AG10803 (cell line): ENCODE data around the gene LINC00632.

ENCODE experiments used
- DNase-seq: peaks from one replicate; pipeline ENCODE4 v3.0.0; 2010; ENCODE audit warnings: low read depth
- H3K4me3 ChIP-seq: 2 replicates; pipeline ENCODE4 v1.5.1; 2011; ENCODE audit warnings: mild to moderate bottlenecking, low read length, control low read depth
- TF ChIP-seq, protein P1 (sequence below): conservative IDR thresholded peaks from 2 replicates; pipeline ENCODE4 v1.5.1; 2011; ENCODE audit warnings: mild to moderate bottlenecking, low read length, control low read depth, inconsistent platforms

LINC00632 gene

DNA sequence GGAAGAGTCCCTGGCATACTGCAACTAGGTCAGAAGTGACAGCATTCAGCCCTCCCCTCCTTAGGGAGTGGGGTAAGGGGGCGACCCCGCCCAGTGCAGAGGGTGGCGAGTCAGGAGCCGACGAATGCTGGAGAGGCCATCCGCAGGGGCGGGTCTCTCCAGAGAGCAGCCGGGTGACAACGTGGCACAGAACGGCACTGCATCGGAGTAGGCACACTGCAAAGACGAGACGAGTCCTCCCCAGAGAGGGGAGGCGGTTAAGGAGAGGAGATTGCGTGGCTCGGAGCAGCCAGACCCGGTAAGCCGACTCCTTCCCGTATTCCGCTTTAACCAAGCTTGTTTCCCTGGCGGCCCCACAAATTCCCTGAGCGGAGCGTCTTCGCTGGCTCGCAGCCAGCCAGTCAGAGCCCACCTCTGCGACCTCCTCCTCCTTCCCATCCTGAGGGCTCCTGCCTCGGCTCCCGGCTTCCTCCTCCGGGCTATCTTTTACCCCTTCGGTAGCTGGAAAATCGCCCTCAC, 54.9 kb downstream of the LINC00632 start:
- DNase-seq, result peak; percentile 68

DNA sequence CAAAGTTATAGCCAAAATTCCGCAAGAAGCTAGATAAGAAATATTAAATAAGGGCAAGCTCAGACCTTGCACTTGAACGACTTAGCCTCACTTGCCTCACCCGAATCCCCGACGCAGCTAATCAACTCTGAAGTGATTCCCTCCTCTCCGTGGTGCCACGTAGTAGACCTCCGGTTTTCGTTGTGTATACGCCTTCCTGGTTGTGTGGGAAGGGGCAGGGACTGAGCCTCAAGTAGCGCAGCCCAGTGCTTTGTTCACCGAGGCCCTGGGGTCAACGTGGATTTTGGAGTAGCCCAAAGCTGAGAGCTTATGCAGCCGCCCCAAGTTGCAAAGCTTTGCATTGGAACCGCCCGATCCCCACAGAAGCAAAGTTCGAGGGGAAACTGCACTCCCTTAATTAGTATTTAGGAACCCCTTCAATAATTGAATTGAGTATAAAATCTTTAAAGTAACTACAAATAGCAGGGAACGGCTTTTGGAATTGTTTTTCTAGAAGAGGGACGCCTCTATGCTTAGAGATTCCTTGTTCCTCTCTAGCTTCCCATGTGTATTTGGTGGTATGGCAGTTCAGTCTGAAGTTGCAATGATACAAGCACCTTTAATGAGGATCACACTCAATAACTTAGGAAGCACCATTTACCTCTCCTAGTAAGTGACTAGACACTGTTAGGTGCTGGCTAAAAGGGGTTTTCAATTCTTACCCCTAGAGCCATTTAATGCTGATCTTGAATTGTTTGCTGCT, 55.7 kb downstream of the LINC00632 start:
- TF ChIP-seq, protein P1, sequence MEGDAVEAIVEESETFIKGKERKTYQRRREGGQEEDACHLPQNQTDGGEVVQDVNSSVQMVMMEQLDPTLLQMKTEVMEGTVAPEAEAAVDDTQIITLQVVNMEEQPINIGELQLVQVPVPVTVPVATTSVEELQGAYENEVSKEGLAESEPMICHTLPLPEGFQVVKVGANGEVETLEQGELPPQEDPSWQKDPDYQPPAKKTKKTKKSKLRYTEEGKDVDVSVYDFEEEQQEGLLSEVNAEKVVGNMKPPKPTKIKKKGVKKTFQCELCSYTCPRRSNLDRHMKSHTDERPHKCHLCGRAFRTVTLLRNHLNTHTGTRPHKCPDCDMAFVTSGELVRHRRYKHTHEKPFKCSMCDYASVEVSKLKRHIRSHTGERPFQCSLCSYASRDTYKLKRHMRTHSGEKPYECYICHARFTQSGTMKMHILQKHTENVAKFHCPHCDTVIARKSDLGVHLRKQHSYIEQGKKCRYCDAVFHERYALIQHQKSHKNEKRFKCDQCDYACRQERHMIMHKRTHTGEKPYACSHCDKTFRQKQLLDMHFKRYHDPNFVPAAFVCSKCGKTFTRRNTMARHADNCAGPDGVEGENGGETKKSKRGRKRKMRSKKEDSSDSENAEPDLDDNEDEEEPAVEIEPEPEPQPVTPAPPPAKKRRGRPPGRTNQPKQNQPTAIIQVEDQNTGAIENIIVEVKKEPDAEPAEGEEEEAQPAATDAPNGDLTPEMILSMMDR, result no peak
- DNase-seq, result peak; percentile 52
- H3K4me3 ChIP-seq, result peak overlapping the region; percentile 75

More for the DNA sequence above, 54.9 kb downstream of the LINC00632 start:
- TF ChIP-seq, protein P1, result no peak
- peak overlapping the region; percentile 75 for H3K4me3 ChIP-seq

DNA sequence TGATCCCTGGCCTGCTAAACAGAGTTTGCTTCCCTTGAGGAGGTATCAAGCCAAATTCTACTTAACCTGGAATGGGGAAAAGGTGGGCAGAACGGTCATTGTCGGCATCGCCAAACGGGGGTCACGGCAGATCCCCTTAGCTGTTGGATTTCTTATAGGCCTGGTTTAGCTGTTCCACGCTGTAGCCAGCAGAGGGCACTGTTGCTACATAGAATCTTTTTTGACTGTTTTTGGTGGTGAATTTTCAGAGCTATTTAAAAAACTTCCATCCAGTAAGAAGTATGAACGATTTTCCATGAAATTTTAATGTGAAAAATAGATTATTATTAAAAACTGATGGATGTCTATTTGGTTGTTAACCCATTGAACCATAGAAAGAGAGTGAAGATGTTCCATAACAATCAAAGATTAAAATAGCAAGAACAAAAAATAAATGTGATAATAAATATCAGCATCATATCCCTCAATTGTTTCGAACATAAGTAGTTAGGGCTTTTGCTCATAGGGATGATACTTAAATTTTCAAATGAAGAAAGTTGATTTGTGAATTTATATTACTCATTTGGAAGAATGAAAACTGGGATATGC, 56.6 kb downstream of the LINC00632 start:
- H3K4me3 ChIP-seq, result peak overlapping the region; percentile 75
- TF ChIP-seq, protein P1, result peak; percentile 78
- peak; percentile 52 for DNase-seq

DNA sequence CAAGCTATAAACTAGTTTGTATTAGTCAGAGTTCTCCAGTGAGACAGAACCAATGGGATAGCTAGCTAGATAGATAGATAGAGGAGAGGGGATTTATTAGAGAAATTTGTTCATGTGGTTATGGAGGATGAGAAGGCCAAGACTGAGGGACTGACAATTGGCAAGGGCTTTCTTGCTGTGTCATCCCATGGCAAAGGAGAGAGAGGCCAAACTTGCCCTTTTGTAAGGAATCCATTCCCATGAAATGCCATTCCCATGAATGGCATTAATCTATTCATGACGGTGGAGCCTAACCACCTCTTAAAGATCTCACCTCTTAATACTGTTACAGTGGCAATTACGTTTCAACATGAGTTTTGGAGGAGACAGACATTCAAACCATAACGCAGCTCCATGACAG, 58.1 kb downstream of the LINC00632 start:
- peak; percentile 56 for DNase-seq
- TF ChIP-seq, protein P1, result no peak
- H3K4me3 ChIP-seq, result no peak overlapping the region

DNA sequence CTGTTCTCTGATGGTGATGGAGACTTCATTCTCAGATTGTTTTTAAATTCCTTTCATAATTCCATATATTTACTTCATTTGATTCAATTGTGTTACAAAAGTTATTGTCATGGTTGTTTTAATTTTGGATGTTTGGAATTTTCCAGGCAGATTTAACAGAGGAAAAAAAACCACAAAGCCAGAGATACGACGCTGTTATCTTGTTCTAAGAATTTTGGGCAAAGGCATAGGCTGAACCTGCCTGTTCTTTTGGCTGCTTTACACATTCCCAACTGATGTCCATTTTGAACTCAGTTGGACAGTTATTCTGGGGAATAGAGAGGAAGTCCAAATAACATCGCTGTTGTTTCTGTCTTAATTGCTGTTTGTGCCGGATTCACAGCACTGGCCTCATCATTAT, 65.7 kb downstream of the LINC00632 start:
- H3K4me3 ChIP-seq, result no peak overlapping the region
- TF ChIP-seq, protein P1, result no peak
- DNase-seq, result no peak

DNA sequence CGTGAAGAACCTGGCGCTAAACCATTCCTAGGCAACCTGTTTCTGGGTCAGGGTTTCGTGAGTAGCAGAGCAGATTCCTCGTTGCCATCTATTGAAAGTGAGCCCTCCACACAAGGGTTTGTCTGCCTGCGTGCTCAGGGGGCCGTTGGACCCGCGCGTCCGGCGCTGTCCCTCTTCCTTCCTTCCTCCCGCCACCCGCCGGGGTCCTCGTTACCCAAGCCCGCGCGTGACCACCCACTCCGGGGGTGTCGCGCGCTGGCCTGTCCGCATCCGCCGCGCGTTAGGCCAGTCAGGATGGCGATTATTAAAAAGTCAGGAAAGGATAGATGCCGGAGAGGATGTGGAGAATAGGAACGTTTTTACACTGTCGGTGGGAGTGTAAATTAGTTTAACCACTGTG, 66.8 kb downstream of the LINC00632 start:
- TF ChIP-seq, protein P1, result no peak
- no peak for DNase-seq
- no peak overlapping the region for H3K4me3 ChIP-seq

DNA sequence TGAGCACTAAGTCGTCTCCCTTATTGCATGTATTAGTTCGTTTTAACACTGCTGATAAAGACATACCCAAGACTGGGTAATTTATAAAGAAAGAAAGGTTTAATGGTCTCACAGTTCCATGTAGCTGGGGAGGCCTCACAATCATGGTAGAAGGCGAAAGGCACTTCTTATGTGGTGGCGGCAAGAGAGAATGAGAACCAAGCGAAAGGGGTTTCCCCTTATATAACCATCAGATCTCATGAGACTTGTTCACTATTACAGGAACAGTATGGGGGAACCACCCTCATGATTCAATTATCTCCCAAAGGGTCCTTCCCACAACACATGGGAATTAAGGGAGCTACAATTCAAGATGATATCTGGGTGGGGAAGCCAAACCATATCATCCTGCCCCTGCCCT, 85.1 kb downstream of the LINC00632 start:
- H3K4me3 ChIP-seq, result no peak overlapping the region
- DNase-seq, result no peak
- TF ChIP-seq, protein P1, result no peak
